ENCODE measurements around the gene SLC35E4.

GRCh38 chr22:30603801-30604200 is 31.8 kb upstream of the SLC35E4 start:
- TF ChIP-seq CTCF (IDR thresholded peaks at IDR 0.05) (no peak), SIN3A (IDR thresholded peaks at IDR 0.05; ENCODE audit: borderline replicate concordance, insufficient read depth, low read depth, low read length) (no peak)
